HG03432 (cell line): ENCODE results near the gene ANXA11.

ENCODE experiments used
- ATAC-seq: cut with Tn5 transposase; IDR thresholded peaks from one replicate; pipeline ENCODE4 v1.9.1; 2021; ENCODE audit warnings: mild to moderate bottlenecking, moderate library complexity; ENCODE audit not compliant: unreplicated experiment

ANXA11 gene

GRCh38 chr10:80188713-80189112 is 16.6 kb downstream of the ANXA11 start:
- no peak for ATAC-seq

- peak; percentile 77 for ATAC-seq
These were observed 17.6 kb downstream of the ANXA11 start for GRCh38 chr10:80187465-80188409.

GRCh38 chr10:80187060-80187459 is 18.3 kb downstream of the ANXA11 start:
- ATAC-seq, result no peak

- ATAC-seq, result no peak
These were observed 18.8 kb downstream of the ANXA11 start for GRCh38 chr10:80186364-80187012.

- ATAC-seq, result no peak
These were observed 19.6 kb downstream of the ANXA11 start for GRCh38 chr10:80185578-80186299.

- no peak for ATAC-seq
These were observed 21.0 kb downstream of the ANXA11 start for GRCh38 chr10:80184291-80184690.

GRCh38 chr10:80183436-80183835 is 21.9 kb downstream of the ANXA11 start:
- no peak for ATAC-seq

- ATAC-seq, result no peak
These were observed 22.4 kb downstream of the ANXA11 start for GRCh38 chr10:80182986-80183385.

GRCh38 chr10:80177781-80178636 is 27.3 kb downstream of the ANXA11 start:
- ATAC-seq, result no peak

GRCh38 chr10:80176526-80176925 is 28.8 kb downstream of the ANXA11 start:
- ATAC-seq, result no peak

GRCh38 chr10:80174641-80175395 is 30.5 kb downstream of the ANXA11 start:
- no peak for ATAC-seq

- no peak for ATAC-seq
These were observed 31.9 kb downstream of the ANXA11 start for GRCh38 chr10:80173466-80173865.

- ATAC-seq, result no peak
These were observed 32.4 kb downstream of the ANXA11 start for GRCh38 chr10:80172896-80173295.

- no peak for ATAC-seq
These were observed 34.1 kb downstream of the ANXA11 start for GRCh38 chr10:80171248-80171660.

- ATAC-seq, result no peak
These were observed 34.7 kb downstream of the ANXA11 start for GRCh38 chr10:80170641-80171040.

- no peak for ATAC-seq
These were observed 35.3 kb downstream of the ANXA11 start for GRCh38 chr10:80170026-80170425.

- no peak for ATAC-seq
These were observed 36.5 kb downstream of the ANXA11 start for GRCh38 chr10:80168679-80169380.

GRCh38 chr10:80168162-80168511 is 37.2 kb downstream of the ANXA11 start:
- ATAC-seq, result no peak

- no peak for ATAC-seq
These were observed 37.7 kb downstream of the ANXA11 start for GRCh38 chr10:80167471-80168161.
